GM12801 (cell line): Measurements from ENCODE around the gene YAF2.

Experiments
- CTCF ChIP-seq: IDR thresholded peaks from one replicate; pipeline ENCODE4 v1.5.1; 2011; ENCODE audit warnings: control low read depth; ENCODE audit not compliant: insufficient read length; ENCODE audit errors: extremely low read depth

Gene YAF2

DNA sequence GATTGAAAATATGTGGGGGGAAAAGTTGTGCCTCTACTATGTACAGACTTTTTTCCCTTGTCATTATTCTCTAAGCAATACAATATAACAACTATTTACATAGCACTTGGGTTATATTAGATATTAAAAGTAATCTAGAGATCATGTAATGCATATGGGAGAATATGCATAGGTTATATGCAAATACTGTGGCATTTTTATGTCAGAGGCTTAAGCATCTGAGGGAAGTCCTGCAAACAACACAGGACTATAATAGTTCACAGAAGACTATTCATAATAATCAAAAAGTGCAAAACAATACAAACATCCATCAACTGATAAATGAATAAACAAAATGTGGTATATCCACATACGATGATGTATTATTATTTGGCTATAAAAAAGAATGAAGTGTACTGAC lies 33.7 kb downstream of the YAF2 start:
- TF ChIP-seq CTCF, result no peak

- TF ChIP-seq CTCF, result no peak
Measured at GRCh38 chr12:42201063-42201462, 37.0 kb downstream of the YAF2 start.

DNA sequence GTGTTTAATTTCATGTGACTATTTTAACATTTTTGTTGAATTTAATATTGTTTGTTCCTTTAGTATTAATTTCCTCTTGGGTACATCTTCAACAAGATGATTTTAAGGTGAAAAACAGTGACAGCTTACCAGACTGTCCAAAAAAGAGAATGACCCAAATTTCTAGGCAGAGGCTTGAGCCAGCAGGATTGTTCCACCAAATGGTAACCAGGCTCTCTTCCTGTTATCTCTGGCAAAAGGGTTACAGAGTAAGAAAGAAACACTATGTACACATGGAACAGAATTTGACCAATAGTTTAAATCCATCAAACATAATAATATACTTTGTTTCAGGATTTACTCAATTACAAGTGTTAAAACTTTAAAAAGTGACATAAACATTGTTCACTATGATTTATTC lies 39.0 kb downstream of the YAF2 start:
- no peak for TF ChIP-seq CTCF

DNA sequence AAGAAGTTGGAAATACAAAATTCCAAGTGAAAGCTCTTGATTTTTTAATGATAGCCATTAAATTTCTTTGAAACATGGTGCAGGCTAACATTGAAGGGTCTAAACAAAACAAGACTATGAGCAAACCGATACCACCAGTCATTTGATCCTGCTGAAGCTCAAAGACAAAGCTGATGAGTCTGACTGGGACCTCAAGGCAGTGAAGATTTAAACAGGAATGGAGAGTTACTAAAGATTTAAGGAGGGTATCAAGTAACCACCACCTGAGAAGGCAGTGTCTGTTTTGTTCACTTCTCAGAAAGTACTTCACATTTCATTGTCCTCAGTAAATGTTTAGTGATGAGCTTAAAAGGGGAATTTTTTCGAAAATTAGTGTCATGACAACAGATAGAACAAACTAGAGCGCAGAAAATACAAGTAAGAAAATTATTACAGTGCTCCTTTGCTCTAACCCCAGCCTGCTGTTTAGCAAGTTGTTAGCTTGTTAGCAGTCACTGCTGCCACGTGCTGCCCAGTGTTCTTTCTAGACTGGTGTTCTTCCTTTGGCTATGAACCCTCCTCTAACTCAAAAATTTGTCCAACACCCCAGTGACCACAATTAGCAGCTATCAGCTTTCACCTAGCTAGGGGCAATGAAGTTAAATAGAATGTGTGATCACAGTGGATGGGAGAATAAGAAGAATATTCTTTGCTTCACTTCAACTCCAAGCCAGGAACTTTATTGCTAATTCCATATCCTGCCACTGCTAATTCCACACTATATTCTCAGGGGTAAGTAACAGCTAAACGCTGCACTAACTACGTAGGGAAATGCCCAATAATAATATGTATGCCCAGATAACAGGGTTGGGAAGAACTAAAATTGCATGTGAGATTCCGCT lies 41.1 kb downstream of the YAF2 start:
- TF ChIP-seq CTCF, result no peak

DNA sequence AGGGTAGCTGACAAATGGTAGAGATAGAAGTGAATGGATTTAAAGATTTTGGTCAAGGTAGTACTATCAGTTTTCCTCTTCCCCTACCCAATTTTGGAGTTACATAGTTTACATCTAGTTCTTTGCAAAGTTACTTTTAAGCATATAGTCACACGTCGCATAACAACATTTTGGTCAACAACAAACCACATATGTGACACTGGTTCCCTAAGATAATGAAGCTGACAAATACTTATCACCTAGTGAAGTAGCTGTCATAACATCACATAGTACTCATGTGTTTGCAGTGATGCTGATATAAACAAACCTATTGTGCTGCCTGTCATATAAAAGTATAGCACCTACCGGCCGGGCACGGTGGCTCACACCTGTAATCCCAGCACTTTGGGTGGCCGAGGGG lies 45.4 kb downstream of the YAF2 start:
- TF ChIP-seq CTCF, result no peak

- no peak for TF ChIP-seq CTCF
Measured at GRCh38 chr12:42192258-42192657, 45.8 kb downstream of the YAF2 start.

DNA sequence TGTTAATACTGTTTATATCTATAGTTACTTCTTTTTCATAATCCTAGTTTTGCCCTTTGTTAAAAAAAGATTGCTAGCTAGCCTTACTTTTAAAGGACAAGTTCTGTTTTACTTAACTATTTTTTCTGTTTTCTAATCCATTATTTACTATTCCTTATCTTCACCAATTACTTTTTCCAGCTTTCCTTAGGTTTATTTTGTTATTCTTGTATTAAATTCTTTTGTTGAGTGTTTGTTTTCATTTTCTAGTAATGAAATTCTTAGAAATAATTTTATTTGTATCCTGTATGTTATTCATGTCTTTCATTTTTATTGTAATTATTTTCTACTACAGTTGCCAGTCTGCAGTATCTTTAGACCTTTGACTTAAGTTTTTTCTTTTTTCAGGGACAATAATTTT lies 47.7 kb downstream of the YAF2 start:
- no peak for TF ChIP-seq CTCF
